ENCODE data around the gene IL16. TPM values are rescaled to one million over a fixed set of nuclear protein-coding genes. Genes with fewer than 3 reads are reported as not detected.
A peak's percentile ranks its signal among the peaks of the same experiment; 100 is the strongest.

Gene IL16
- total and polyA plus RNA-seq, 2 experiments from 2014 or later: not detected

- no peak for DNase-seq (ENCODE audit: low read depth in 1 of 2, low spot score in 1 of 2)
- Histone ChIP-seq H3K27ac (no peak overlapping the region), H3K4me3 (no peak overlapping the region), H3K9me3 (ENCODE audit: low read depth) (no peaks in the 10 kb centered on the region), H3K4me1 (ENCODE audit: low read depth) (no peaks in the 10 kb centered on the region), H3K27me3 (no peaks in the 10 kb centered on the region), H3K36me3 (no peaks in the 10 kb centered on the region)
- no peak for TF ChIP-seq CTCF (IDR thresholded peaks at IDR 0.05; ENCODE audit: low read depth, low read length)
These were observed 119.6 kb downstream of the IL16 start for GRCh38 chr15:81316267-81316666.

- TF ChIP-seq CTCF (IDR thresholded peaks at IDR 0.05; ENCODE audit: low read depth, low read length): no peak
- H3K36me3 ChIP-seq: no peaks in the 10 kb centered on the region
- no peak for DNase-seq (ENCODE audit: low read depth in 1 of 2, low spot score in 1 of 2)
- H3K4me1 ChIP-seq (ENCODE audit: low read depth): no peaks in the 10 kb centered on the region
- H3K4me3 ChIP-seq: no peak overlapping the region
- no peak overlapping the region for H3K27ac ChIP-seq
- no peaks in the 10 kb centered on the region for H3K27me3 ChIP-seq
- no peaks in the 10 kb centered on the region for H3K9me3 ChIP-seq (ENCODE audit: low read depth)
These were observed 121.0 kb downstream of the IL16 start for GRCh38 chr15:81317642-81318017.

GRCh38 chr15:81321667-81322066, 125.0 kb downstream of the IL16 start:
- no peak for TF ChIP-seq CTCF (IDR thresholded peaks at IDR 0.05; ENCODE audit: low read depth, low read length)
- no peaks in the 10 kb centered on the region for H3K36me3 ChIP-seq
- no peaks in the 10 kb centered on the region for H3K4me1 ChIP-seq (ENCODE audit: low read depth)
- H3K27me3 ChIP-seq: no peaks in the 10 kb centered on the region
- DNase-seq (ENCODE audit: low read depth in 1 of 2, low spot score in 1 of 2): no peak
- H3K4me3 ChIP-seq: no peak overlapping the region
- no peak overlapping the region for H3K27ac ChIP-seq
- H3K9me3 ChIP-seq (ENCODE audit: low read depth): no peaks in the 10 kb centered on the region

- H3K4me1 ChIP-seq (ENCODE audit: low read depth): no peaks in the 10 kb centered on the region
- H3K4me3 ChIP-seq: no peak overlapping the region
- H3K9me3 ChIP-seq (ENCODE audit: low read depth): no peaks in the 10 kb centered on the region
- no peaks in the 10 kb centered on the region for H3K27me3 ChIP-seq
- TF ChIP-seq CTCF (IDR thresholded peaks at IDR 0.05; ENCODE audit: low read depth, low read length): no peak
- DNase-seq (ENCODE audit: low read depth in 1 of 2, low spot score in 1 of 2): no peak
- no peaks in the 10 kb centered on the region for H3K36me3 ChIP-seq
- H3K27ac ChIP-seq: no peak overlapping the region
These were observed 126.1 kb downstream of the IL16 start for GRCh38 chr15:81322676-81323253.

- H3K27ac ChIP-seq: no peak overlapping the region
- H3K9me3 ChIP-seq (ENCODE audit: low read depth): no peaks in the 10 kb centered on the region
- H3K4me3 ChIP-seq: peak overlapping the region; percentile 39
- no peaks in the 10 kb centered on the region for H3K4me1 ChIP-seq (ENCODE audit: low read depth)
- H3K27me3 ChIP-seq: no peaks in the 10 kb centered on the region
- DNase-seq (ENCODE audit: low read depth in 1 of 2, low spot score in 1 of 2): no peak
- H3K36me3 ChIP-seq: no peaks in the 10 kb centered on the region
- TF ChIP-seq CTCF (IDR thresholded peaks at IDR 0.05; ENCODE audit: low read depth, low read length): no peak
These were observed 126.9 kb downstream of the IL16 start for GRCh38 chr15:81323559-81323943.

Data from cardiac muscle cell (in vitro differentiated cells and primary cell).